IPS-18c (cell line): ENCODE measurements around the gene LRRC61.
"Not testable (repeated sequence)": the region's sequence is repeated elsewhere in the genome, so short reads cannot be mapped to it uniquely, and the experiment has no call there.

Experiments
- H3K4me3 ChIP-seq: 2 replicates; pipeline ENCODE4 v1.7.0; 2013; ENCODE audit warnings: low read depth, mild to moderate bottlenecking, low read length, moderate library complexity; ENCODE audit not compliant: insufficient read depth
- H3K9me3 ChIP-seq: one replicate; pipeline ENCODE4 v1.6.1; 2013; ENCODE audit warnings: mild to moderate bottlenecking, low read length, moderate library complexity; ENCODE audit not compliant: control insufficient read depth, insufficient read depth

The LRRC61 gene

DNA sequence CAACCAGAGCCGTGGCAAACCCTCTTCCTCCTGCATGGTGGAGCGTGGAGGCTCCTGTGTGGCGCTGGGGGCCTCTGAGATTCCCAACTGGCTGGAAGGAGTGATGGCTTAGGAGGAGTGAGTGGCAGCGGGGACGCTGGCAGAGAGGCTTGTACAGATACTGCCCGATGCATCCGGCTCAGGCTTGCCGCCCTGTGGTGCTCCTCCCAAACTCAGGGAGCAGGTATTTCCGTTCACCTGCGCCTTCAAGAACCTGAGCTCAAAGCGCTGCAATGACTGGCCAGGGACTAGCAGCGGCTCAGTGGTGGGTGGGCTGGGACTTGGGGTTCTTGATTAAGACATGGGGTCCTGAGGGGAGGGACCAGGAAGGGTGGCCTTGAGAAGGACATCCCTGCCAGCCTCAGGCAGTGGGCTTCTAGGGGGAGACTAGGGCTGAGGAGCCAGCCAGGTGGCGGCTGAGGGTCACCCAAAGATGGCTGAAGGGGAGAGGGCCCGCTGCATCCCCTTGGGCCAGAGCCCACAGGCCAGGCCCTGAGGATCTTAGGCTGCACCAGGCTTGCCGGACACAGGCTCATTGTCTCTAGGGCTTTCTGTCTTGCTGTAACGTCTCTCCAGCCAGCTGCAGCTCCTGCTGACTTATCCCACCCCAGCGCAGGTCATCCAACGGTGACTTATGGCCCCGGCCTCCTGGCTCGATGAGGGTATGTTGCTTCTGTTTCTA is 59.1 kb downstream of the LRRC61 start:
- H3K4me3 ChIP-seq = no peak overlapping the region

DNA sequence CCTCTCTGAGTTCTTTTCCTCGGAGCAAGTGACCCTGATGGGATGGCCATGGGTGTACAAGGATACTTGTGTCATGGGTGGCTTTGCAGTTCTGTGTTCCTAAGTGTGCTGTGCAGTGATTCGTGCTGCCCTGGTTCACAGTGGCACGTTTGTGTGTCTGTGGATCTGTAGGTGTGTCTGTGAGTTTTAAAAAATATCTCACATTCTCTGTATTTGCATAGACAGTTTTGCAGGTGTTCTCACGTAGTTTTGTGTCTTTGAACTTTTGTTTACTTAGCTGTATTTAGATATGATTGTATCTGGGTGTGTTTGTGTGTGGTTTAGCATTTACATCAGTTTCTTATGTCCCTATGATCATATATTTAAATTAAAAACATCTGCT is 59.7 kb downstream of the LRRC61 start:
- H3K4me3 ChIP-seq = no peak overlapping the region
- no peaks in the 10 kb centered on the region for H3K9me3 ChIP-seq

More for the DNA sequence above, 59.1 kb downstream of the LRRC61 start:
- no peaks in the 10 kb centered on the region for H3K9me3 ChIP-seq

DNA sequence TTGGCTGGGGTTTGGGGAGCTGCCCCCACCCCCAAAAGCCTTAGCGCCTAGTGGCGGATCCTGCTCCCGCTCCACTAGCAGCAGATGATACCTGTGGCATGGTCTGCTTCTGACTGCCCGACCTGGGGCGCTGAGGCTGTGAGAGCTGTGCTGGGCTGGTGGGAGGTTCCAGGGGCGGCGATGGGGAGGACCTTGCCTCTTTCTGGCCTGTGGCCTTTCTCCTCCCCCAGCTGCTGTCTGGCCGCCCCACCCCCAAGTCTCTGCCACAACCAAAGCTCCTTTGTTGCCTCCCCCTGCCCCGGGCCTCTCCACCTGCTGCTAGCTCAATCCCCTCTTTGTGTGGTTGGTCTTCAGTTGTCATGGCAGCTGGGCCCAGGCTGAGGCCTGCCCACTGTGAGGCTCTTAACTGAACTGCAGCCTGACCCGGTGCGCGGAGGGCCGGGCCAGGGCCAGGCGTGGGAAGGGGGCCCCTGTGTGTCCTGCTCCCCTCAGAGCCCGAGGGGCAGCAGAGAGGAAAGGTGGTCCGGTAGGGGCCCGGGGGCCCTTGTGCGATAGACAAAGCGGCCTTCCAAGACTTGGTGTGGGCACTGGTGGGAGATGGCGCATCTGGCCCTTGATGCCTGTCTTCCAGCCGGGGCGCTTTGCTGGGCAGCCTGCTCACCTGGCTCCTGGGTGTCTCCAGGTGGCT is 60.7 kb downstream of the LRRC61 start:
- peak overlapping the region; percentile 28 for H3K4me3 ChIP-seq
- H3K9me3 ChIP-seq = no peaks in the 10 kb centered on the region

DNA sequence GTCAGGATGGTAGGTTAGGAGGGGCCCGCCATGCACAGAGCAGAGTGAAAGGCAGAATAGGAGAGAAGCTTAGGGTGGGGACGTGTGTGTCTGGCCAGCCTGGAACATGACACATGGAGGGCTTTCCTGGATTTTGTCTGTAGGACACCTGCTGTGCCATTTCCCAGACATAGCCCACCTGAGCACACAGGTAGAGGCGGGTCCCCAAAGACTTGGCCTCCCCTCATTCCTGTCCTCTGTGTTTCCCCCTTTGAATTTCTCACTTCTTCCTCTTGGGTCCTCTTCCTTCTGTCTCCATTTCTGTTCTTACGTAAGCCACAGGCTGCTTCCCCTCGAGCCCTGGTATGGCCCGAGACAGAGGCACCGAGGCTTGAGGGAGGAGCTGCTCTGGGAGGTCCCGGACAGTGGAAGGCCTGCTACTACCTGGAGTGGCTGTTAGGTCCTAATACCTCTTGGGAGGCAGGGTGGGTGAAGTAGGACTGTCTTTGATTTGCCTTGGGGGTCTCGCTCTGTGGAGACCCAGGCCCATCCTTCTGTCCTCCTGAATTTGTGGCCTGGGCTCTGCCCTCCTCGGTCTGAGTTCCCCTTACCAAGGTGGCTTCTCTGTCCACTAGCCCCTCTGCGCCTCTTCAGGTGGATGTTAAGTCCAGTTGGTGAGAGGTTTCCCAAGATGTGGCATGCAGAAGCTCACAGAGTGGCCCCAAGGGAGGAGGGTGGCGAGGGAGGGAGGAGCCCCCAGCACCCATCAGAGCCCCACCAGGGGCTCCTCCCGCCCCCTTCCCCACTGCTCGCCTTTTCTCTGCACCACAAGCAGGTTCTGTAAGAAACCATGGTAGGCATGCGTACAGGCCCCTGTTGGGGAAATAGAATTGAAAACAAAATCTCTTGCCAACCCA is 61.5 kb downstream of the LRRC61 start:
- Histone ChIP-seq H3K4me3 (peak overlapping the region; percentile 25), H3K9me3 (no peaks in the 10 kb centered on the region)

DNA sequence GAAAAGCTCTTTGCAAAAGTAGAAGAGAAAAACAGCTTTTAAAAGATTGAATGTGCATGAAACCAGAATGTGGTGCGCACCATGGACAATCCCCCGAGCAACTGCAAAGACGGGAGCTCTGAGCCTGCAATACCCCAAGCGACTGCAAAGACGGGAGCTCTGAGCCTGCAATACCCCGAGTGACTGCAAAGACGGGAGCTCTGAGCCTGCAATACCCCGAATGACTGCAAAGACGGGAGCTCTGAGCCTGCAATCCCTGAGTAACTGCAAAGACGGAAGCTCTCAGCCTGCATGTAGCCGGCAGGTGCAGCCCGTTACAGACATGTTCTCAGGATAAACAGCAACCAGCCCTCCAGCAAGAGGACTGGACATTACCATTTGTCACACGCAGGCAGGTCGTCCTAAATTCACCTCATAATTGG is 62.2 kb downstream of the LRRC61 start:
- H3K9me3 ChIP-seq = peaks cover 2% of the 10 kb centered on the region
- H3K4me3 ChIP-seq = no peak overlapping the region

DNA sequence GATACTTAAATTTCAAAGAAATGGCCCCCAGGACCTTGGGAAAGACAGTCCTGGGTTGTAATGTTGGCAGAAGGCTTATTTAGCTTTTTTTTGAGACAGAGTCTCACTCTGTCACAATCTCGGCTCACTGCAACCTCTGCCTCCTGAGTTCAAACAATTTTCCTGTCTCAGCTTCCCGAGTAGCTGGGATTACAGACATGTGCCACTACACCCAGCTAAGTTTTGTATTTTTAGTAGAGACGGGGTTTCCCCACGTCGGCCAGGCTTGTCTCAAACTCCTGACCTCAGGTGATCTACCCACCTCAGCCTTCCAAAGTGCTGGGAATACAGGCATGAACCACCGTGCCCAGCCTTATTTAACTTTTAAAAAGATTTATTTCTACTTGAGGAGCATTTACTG is 62.7 kb downstream of the LRRC61 start:
- H3K4me3 ChIP-seq, H3K9me3 ChIP-seq: not testable (repeated sequence)
